ENCODE results near the gene TULP1.

Gene TULP1

GRCh38 chr6:35553315-35553714, 40.6 kb upstream of the TULP1 start:
- POLR2A ChIA-PET, result no interaction called here
- TF ChIP-seq, protein P1, sequence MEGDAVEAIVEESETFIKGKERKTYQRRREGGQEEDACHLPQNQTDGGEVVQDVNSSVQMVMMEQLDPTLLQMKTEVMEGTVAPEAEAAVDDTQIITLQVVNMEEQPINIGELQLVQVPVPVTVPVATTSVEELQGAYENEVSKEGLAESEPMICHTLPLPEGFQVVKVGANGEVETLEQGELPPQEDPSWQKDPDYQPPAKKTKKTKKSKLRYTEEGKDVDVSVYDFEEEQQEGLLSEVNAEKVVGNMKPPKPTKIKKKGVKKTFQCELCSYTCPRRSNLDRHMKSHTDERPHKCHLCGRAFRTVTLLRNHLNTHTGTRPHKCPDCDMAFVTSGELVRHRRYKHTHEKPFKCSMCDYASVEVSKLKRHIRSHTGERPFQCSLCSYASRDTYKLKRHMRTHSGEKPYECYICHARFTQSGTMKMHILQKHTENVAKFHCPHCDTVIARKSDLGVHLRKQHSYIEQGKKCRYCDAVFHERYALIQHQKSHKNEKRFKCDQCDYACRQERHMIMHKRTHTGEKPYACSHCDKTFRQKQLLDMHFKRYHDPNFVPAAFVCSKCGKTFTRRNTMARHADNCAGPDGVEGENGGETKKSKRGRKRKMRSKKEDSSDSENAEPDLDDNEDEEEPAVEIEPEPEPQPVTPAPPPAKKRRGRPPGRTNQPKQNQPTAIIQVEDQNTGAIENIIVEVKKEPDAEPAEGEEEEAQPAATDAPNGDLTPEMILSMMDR (IDR thresholded peaks at IDR 0.05; ENCODE audit: insufficient read depth, low read length, missing control alignments), result no peak
- no peak for DNase-seq (ENCODE audit: low read depth, low spot score)
- CTCF ChIA-PET, result interaction anchor here (1.3 to 2.2 kb wide), 6 partner anchors 10 to 542 kb away, joined by 3 to 8 read pairs (median 6); no protein-coding TSS in a partner anchor
- no peak overlapping the region for H3K4me3 ChIP-seq (ENCODE audit: low read depth, low read length)

GRCh38 chr6:35552285-35552917, 39.7 kb upstream of the TULP1 start:
- DNase-seq (ENCODE audit: low read depth, low spot score), result no peak
- TF ChIP-seq, protein P1 (IDR thresholded peaks at IDR 0.05; ENCODE audit: insufficient read depth, low read length, missing control alignments), result peak; percentile 57
- H3K4me3 ChIP-seq (ENCODE audit: low read depth, low read length), result no peak overlapping the region
- POLR2A ChIA-PET, result no interaction called here
- CTCF ChIA-PET, result interaction anchor here (0.6 to 1.9 kb wide), 17 partner anchors 8 to 543 kb away, joined by 3 to 10 read pairs (median 3); partner anchors contain the start of genes ARMC12 and TEAD3

DNA sequence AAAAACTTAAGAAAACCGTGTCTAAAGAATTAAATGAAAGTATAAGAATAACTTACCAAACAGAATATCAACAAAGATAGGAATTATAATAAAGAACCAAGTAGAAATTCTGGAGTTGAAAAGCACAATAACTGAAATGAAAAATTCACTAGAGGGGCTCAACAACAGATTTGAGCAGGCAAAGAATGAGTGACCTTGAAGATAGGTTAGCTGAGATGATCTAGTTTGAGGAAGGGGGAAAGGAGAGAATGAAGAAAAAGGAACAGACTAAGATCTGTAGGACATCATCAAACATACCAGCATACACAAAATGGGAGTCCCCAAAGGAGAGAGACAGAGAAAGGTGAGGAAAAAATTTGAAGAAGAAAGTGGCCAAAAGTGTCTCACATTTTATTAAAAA, 37.7 kb upstream of the TULP1 start:
- TF ChIP-seq, protein P1 (IDR thresholded peaks at IDR 0.05; ENCODE audit: insufficient read depth, low read length, missing control alignments), result no peak
- H3K4me3 ChIP-seq (ENCODE audit: low read depth, low read length), result no peak overlapping the region
- ChIA-PET CTCF (interaction anchor here (0.8 to 1.6 kb wide), 4 partner anchors 25 to 34 kb away, joined by 3 to 6 read pairs (median 4); no protein-coding TSS in a partner anchor), POLR2A (no interaction called here)
- DNase-seq (ENCODE audit: low read depth, low spot score), result no peak

DNA sequence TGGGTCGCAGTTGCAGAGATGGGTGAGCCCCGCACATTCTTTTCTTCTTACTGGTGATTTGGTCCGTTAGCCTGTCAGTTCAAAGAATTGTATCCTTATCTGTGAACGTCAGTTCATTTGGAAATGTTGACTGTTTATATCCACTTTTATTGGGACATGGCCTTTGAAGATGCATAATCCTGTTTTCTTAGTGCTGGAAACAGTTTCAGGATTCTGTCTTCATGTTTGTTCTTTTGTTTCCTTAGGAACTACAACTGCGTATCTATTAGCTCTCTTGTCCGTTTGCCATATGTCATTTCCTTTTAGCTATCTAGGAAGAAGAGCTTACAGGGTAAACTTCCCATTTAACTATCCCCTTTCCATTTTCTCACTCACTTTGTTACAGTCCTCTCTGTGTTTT, 35.0 kb upstream of the TULP1 start:
- TF ChIP-seq, protein P1 (IDR thresholded peaks at IDR 0.05; ENCODE audit: insufficient read depth, low read length, missing control alignments), result no peak
- DNase-seq (ENCODE audit: low read depth, low spot score), result no peak
- no peak overlapping the region for H3K4me3 ChIP-seq (ENCODE audit: low read depth, low read length)
- ChIA-PET CTCF (interaction anchor here (0.7 to 1.4 kb wide), 5 partner anchors 25 to 191 kb away, joined by 3 to 4 read pairs (median 3); partner anchors contain the start of gene ARMC12), POLR2A (no interaction called here)

DNA sequence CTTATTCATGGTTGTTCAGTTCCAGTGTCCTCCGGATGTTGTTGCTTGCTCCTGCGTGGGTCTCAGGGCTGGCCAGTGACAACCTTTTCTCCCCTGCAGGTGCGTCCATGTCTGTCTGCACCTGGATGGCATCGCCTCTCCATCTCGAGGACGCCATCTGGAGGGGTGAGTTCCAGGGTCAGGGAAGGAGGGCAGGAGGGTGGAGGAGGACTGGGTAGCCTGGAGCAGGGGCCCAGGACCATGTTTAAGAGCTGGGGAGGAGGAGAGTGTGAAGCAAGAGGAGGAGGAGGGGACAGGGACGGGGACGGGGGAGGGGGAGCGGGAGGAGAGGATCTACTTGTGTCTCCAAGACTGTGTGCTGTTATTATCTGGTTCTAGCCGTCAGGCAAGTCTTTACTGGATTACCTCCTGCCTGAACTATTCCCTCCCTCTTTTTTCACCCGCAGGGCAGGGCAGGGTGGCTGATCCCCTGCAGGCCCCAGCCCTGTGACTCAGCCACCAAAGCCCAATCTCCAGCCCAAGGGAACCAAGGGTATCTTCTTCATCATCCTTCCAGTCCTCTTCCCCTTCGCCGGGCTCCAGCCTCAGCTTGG, 32.2 kb upstream of the TULP1 start:
- ChIA-PET CTCF (interaction anchor here (1.3 kb wide), 1 partner anchor 192 kb away, joined by 4 read pairs; the partner anchor contains the start of gene ARMC12), POLR2A (no interaction called here)
- DNase-seq (ENCODE audit: low read depth, low spot score), result no peak

More for the DNA sequence above, 32.2 kb upstream of the TULP1 start:
- no peak overlapping the region for H3K4me3 ChIP-seq (ENCODE audit: low read depth, low read length)
- TF ChIP-seq, protein P1 (IDR thresholded peaks at IDR 0.05; ENCODE audit: insufficient read depth, low read length, missing control alignments), result no peak
